Endometrium (tissue), 2 donors: ENCODE results near the gene DHX29.

Source experiments
- FAIRE-seq: peaks from 2 replicates; lab custom pipeline; 2012; peaks lifted over from hg19 to GRCh38; lab: Jason Lieb, UNC
- donor health status: control.
- donor health status: control.

The DHX29 gene

GRCh38 chr5:55232271-55232984, 75.1 kb downstream of the DHX29 start:
- FAIRE-seq, result no peak

- no peak for FAIRE-seq
Observed at GRCh38 chr5:55231919-55232270, 75.6 kb downstream of the DHX29 start.

GRCh38 chr5:55231029-55231918, 76.2 kb downstream of the DHX29 start:
- no peak for FAIRE-seq

GRCh38 chr5:55230086-55230629, 77.3 kb downstream of the DHX29 start:
- no peak for FAIRE-seq

- no peak for FAIRE-seq
Observed at GRCh38 chr5:55227664-55228430, 79.6 kb downstream of the DHX29 start.

- no peak for FAIRE-seq
Observed at GRCh38 chr5:55226934-55227663, 80.4 kb downstream of the DHX29 start, which contains the start of gene MCIDAS. TSS of gene MCIDAS (minus strand) at chr5:55227315. CDS start at chr5:55227138, 177 bp downstream.

- FAIRE-seq, result no peak
Observed at GRCh38 chr5:55226027-55226933, 81.2 kb downstream of the DHX29 start.

- no peak for FAIRE-seq
Observed at GRCh38 chr5:55225346-55225745, 82.1 kb downstream of the DHX29 start.

GRCh38 chr5:55223812-55224240, 83.7 kb downstream of the DHX29 start:
- no peak for FAIRE-seq

GRCh38 chr5:55222985-55223811, 84.3 kb downstream of the DHX29 start:
- FAIRE-seq, result no peak

GRCh38 chr5:55222092-55222984, 85.2 kb downstream of the DHX29 start:
- no peak for FAIRE-seq

- no peak for FAIRE-seq
Observed at GRCh38 chr5:55220433-55221185, 86.9 kb downstream of the DHX29 start.

- no peak for FAIRE-seq
Observed at GRCh38 chr5:55219770-55220169, 87.7 kb downstream of the DHX29 start.

GRCh38 chr5:55218967-55219366, 88.5 kb downstream of the DHX29 start:
- no peak for FAIRE-seq

GRCh38 chr5:55211184-55211874, 96.2 kb downstream of the DHX29 start:
- no peak for FAIRE-seq
